Measurements from ENCODE around the gene SLC10A1. TPM values are rescaled to one million over a fixed set of nuclear protein-coding genes. Genes with fewer than 3 reads are reported as not detected.

Gene SLC10A1
- total RNA-seq, 2 donors from 2014 or later, result not detected

DNA sequence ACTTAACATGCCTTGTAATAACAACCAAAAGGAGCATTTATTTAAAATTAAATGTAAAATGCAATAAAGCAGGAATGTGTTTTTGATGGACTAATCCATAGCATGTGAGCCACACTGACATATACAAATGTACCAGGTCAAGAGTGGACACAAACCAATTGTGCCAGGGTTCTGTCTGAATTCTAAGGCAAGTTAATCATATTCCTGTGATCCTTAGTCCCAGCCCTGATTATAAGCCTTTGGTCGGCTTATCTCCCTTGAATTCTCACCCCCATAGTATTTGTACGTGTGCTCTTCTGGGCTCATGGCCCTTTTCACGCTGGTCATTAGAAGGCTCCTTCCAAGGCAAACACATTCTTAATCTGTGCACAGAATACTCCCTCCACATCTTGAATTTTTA is 40.7 kb downstream of the SLC10A1 start:
- H3K27me3 ChIP-seq (ENCODE audit: control insufficient read depth, insufficient read depth, low read length, poor library complexity, severe bottlenecking), result no peaks in the 10 kb centered on the region
- Mint-ChIP-seq H3K9me3 (peaks cover 2% of the 10 kb centered on the region), H3K4me1 (peaks cover 6% of the 10 kb centered on the region), H3K36me3 (ENCODE audit: low read depth) (no peaks in the 10 kb centered on the region), H3K4me3 (no peak overlapping the region), H3K27ac (no peak overlapping the region), H3K27me3 (ENCODE audit: insufficient read depth) (peaks cover 8% of the 10 kb centered on the region)
- H3K4me3 ChIP-seq (ENCODE audit: low read length), result no peak overlapping the region
- H3K9ac ChIP-seq (ENCODE audit: extremely low read depth, low read length, poor library complexity, severe bottlenecking), result no peak overlapping the region
- TF ChIP-seq, protein P1, sequence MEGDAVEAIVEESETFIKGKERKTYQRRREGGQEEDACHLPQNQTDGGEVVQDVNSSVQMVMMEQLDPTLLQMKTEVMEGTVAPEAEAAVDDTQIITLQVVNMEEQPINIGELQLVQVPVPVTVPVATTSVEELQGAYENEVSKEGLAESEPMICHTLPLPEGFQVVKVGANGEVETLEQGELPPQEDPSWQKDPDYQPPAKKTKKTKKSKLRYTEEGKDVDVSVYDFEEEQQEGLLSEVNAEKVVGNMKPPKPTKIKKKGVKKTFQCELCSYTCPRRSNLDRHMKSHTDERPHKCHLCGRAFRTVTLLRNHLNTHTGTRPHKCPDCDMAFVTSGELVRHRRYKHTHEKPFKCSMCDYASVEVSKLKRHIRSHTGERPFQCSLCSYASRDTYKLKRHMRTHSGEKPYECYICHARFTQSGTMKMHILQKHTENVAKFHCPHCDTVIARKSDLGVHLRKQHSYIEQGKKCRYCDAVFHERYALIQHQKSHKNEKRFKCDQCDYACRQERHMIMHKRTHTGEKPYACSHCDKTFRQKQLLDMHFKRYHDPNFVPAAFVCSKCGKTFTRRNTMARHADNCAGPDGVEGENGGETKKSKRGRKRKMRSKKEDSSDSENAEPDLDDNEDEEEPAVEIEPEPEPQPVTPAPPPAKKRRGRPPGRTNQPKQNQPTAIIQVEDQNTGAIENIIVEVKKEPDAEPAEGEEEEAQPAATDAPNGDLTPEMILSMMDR (conservative IDR thresholded peaks at IDR 0.05), result no peak
- no peaks in the 10 kb centered on the region for H3K36me3 ChIP-seq (ENCODE audit: control insufficient read depth, insufficient read depth, low read length)
- H3K9me3 ChIP-seq (ENCODE audit: control insufficient read depth, low read length), result no peaks in the 10 kb centered on the region
- DNase-seq, result no peak
- H3K4me1 ChIP-seq (ENCODE audit: control insufficient read depth, insufficient read depth, low read length), result no peaks in the 10 kb centered on the region
- H3K27ac ChIP-seq (ENCODE audit: low read depth, low read length), result no peak overlapping the region
- WGBS, 2 experiments (ENCODE audit: insufficient coverage in 1 of 2, insufficient read length in 1 of 2), result 58 to 67% methylated on average over 3 of the region's 3 CpGs

DNA sequence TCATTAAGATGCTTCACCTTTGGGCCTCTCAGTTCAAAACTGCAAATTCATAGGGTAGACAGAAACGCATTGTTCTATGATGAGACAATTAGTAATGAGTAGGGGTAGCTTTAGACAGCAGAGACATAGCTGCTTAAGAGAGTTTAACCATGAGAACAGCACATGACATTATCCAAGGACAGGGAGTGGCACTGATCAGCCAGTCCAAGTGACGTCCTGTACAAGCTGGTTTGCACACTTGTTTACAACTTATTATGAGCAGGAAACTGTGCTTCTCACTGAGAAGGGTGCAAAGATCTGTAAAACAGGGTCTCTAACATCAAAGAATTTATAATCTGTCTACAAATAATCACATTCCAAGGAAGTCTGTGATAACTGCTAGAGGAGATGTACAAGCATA is 41.3 kb downstream of the SLC10A1 start:
- no peaks in the 10 kb centered on the region for H3K27me3 ChIP-seq (ENCODE audit: control insufficient read depth, insufficient read depth, low read length, poor library complexity, severe bottlenecking)
- H3K9me3 ChIP-seq (ENCODE audit: control insufficient read depth, low read length), result no peaks in the 10 kb centered on the region
- no peak overlapping the region for H3K9ac ChIP-seq (ENCODE audit: extremely low read depth, low read length, poor library complexity, severe bottlenecking)
- H3K36me3 ChIP-seq (ENCODE audit: control insufficient read depth, insufficient read depth, low read length), result no peaks in the 10 kb centered on the region
- Mint-ChIP-seq H3K27ac (no peak overlapping the region), H3K27me3 (ENCODE audit: insufficient read depth) (peaks cover 4% of the 10 kb centered on the region), H3K4me1 (peaks cover 6% of the 10 kb centered on the region), H3K36me3 (ENCODE audit: low read depth) (no peaks in the 10 kb centered on the region), H3K9me3 (peaks cover 2% of the 10 kb centered on the region), H3K4me3 (no peak overlapping the region)
- H3K27ac ChIP-seq (ENCODE audit: low read depth, low read length), result no peak overlapping the region
- WGBS, 2 experiments (ENCODE audit: insufficient coverage in 1 of 2, insufficient read length in 1 of 2), result 87 to 92% methylated on average over 2 of the region's 2 CpGs
- H3K4me3 ChIP-seq (ENCODE audit: low read length), result no peak overlapping the region
- no peaks in the 10 kb centered on the region for H3K4me1 ChIP-seq (ENCODE audit: control insufficient read depth, insufficient read depth, low read length)
- TF ChIP-seq, protein P1 (conservative IDR thresholded peaks at IDR 0.05), result no peak
- no peak for DNase-seq

- Histone ChIP-seq H3K4me1 (ENCODE audit: control insufficient read depth, insufficient read depth, low read length) (no peaks in the 10 kb centered on the region), H3K9ac (ENCODE audit: extremely low read depth, low read length, poor library complexity, severe bottlenecking) (no peak overlapping the region), H3K27ac (ENCODE audit: low read depth, low read length) (no peak overlapping the region), H3K36me3 (ENCODE audit: control insufficient read depth, insufficient read depth, low read length) (no peaks in the 10 kb centered on the region), H3K4me3 (ENCODE audit: low read length) (no peak overlapping the region), H3K9me3 (ENCODE audit: control insufficient read depth, low read length) (no peaks in the 10 kb centered on the region), H3K27me3 (ENCODE audit: control insufficient read depth, insufficient read depth, low read length, poor library complexity, severe bottlenecking) (no peaks in the 10 kb centered on the region)
- no peak for DNase-seq
- peaks cover 2% of the 10 kb centered on the region for H3K9me3 Mint-ChIP-seq
- H3K27ac Mint-ChIP-seq, result no peak overlapping the region
- H3K4me3 Mint-ChIP-seq, result no peak overlapping the region
- H3K4me1 Mint-ChIP-seq, result peaks cover 6% of the 10 kb centered on the region
- peaks cover 4% of the 10 kb centered on the region for H3K27me3 Mint-ChIP-seq (ENCODE audit: insufficient read depth)
- no peaks in the 10 kb centered on the region for H3K36me3 Mint-ChIP-seq (ENCODE audit: low read depth)
- TF ChIP-seq, protein P1 (conservative IDR thresholded peaks at IDR 0.05), result no peak
Observed at GRCh38 chr14:69755296-69755695, 41.7 kb downstream of the SLC10A1 start.
